EL (cell line): ENCODE data around the gene SKIC2.
"Not testable (repeated sequence)": the region's sequence is repeated elsewhere in the genome, so short reads cannot be mapped to it uniquely, and the experiment has no call there.

Experiments
- DNase-seq: peaks from one replicate; pipeline ENCODE4 v3.0.0-alpha.2; 2016

SKIC2 gene

GRCh38 chr6:32005538-32005880 is 46.5 kb downstream of the SKIC2 start:
- DNase-seq: not testable (repeated sequence)

- not testable (repeated sequence) for DNase-seq
Observed at GRCh38 chr6:32005991-32006529, 47.1 kb downstream of the SKIC2 start.

GRCh38 chr6:32007086-32007485 is 48.1 kb downstream of the SKIC2 start:
- not testable (repeated sequence) for DNase-seq

GRCh38 chr6:32008037-32008436 is 49.1 kb downstream of the SKIC2 start:
- not testable (repeated sequence) for DNase-seq

- not testable (repeated sequence) for DNase-seq
Observed at GRCh38 chr6:32008616-32009015, 49.6 kb downstream of the SKIC2 start.

- not testable (repeated sequence) for DNase-seq
Observed at GRCh38 chr6:32009537-32009936, 50.6 kb downstream of the SKIC2 start.

GRCh38 chr6:32010856-32011530 is 52.0 kb downstream of the SKIC2 start:
- DNase-seq: not testable (repeated sequence)

GRCh38 chr6:32012941-32013617 is 54.1 kb downstream of the SKIC2 start:
- not testable (repeated sequence) for DNase-seq

- DNase-seq: not testable (repeated sequence)
Observed at GRCh38 chr6:32013738-32014137, 54.8 kb downstream of the SKIC2 start.

- not testable (repeated sequence) for DNase-seq
Observed at GRCh38 chr6:32014547-32014946, 55.6 kb downstream of the SKIC2 start, which contains the start of gene C4B. Gene C4B, plus strand, starts transcription at chr6:32014795. Its CDS starts 51 bp downstream, at chr6:32014846.
